Measurements from ENCODE around the gene ANK3.

GRCh38 chr10:60024506-60024905, 365.2 kb downstream of the ANK3 start:
- TF ChIP-seq CTCF (IDR thresholded peaks at IDR 0.05) (no peak), POLR2A (IDR thresholded peaks at IDR 0.05) (no peak)

Measured in testis (tissue), 2 donors.